AG10803 (cell line): ENCODE results near the gene TMPRSS5.
"Not testable (repeated sequence)": the region's sequence is repeated elsewhere in the genome, so short reads cannot be mapped to it uniquely, and the experiment has no call there.

Experiments
- DNase-seq: peaks from one replicate; pipeline ENCODE4 v3.0.0; 2010; ENCODE audit warnings: low read depth
- H3K4me3 ChIP-seq: 2 replicates; pipeline ENCODE4 v1.5.1; 2011; ENCODE audit warnings: mild to moderate bottlenecking, low read length, control low read depth
- TF ChIP-seq, protein P1 (sequence below): conservative IDR thresholded peaks from 2 replicates; pipeline ENCODE4 v1.5.1; 2011; ENCODE audit warnings: mild to moderate bottlenecking, low read length, control low read depth, inconsistent platforms

TMPRSS5 gene

DNA sequence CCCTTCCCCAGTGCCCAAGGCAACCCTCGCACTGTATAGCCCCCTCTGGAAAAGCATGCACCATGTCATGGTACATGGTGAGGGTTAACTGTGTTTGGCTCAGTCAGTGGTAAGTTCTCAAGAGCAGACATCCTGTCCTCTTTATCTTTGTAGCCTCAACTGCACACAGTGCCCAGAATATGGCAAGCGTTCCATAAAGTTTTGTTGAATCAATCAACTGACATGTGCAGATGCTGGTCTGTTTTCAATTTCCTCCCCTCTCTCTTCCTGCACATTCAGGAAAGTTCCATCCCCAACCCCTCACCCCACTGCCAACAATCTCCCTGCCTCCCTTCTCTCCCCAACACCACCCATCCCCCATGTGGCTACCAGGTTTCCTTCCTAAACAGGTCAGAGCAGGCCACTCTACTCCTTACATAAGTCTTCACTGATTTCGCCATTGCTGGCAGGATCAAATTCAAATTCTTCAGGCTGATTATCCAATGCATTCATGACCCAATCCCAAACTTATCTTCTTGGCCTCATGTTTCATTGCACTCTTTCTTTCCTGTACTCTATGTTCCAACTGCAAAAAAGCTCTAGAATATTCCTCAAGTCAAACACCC is 15.5 kb upstream of the TMPRSS5 start:
- TF ChIP-seq, protein P1, sequence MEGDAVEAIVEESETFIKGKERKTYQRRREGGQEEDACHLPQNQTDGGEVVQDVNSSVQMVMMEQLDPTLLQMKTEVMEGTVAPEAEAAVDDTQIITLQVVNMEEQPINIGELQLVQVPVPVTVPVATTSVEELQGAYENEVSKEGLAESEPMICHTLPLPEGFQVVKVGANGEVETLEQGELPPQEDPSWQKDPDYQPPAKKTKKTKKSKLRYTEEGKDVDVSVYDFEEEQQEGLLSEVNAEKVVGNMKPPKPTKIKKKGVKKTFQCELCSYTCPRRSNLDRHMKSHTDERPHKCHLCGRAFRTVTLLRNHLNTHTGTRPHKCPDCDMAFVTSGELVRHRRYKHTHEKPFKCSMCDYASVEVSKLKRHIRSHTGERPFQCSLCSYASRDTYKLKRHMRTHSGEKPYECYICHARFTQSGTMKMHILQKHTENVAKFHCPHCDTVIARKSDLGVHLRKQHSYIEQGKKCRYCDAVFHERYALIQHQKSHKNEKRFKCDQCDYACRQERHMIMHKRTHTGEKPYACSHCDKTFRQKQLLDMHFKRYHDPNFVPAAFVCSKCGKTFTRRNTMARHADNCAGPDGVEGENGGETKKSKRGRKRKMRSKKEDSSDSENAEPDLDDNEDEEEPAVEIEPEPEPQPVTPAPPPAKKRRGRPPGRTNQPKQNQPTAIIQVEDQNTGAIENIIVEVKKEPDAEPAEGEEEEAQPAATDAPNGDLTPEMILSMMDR = no peak
- peak; percentile 69 for DNase-seq
- no peak overlapping the region for H3K4me3 ChIP-seq

DNA sequence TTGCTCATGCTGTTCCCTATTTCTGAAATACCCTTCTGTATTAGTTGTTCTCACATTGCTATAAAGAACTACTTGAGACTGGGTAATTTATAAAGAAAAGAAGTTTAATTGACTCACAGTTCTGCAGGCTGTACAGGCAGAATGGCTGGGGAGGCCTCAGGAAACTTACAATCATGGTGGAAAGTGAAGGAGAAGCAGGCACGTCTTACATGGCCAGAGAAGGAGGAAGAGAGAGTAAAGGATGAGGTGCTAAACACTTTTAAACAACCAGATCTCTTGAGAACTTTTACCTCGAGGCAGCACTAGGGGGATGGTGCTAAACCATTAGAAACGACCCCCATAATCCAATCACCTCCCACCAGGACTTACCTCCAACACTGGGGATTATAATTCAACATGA is 14.4 kb upstream of the TMPRSS5 start:
- not testable (repeated sequence) for DNase-seq

DNA sequence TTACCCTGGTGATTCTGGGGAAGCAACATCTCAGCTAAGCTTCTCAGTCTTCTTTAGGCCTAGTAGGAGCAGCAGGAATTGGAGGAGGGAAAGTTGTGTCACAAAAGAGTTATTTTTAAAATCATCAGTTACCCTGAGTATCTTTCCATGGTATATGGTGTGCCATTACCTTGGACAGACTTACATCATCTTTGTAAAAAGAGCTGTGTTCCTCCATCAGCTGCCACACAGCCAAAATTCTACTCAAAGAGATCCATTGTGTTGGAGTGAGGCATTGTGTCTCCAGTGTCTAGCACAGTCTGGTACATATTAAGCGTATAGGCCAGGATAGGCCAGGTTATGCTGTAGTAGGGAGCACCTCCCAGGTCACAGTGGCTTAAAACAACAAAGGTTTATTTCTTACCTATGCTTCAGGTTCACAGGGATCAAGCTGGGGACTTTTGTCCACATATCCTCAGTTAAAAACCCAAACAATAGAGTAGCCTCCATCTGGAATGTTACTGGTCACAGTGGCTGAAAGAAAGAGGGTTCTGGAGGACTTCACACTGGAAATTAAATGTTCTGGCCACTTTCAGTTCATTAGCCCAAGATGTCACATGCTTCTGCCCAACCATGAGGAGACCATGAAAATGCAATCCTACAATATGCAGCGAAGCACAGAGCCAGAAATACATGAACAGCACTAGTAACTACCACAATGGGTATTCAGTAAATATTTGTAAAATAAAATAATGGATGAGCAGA is 9.9 kb upstream of the TMPRSS5 start:
- H3K4me3 ChIP-seq = no peak overlapping the region
- TF ChIP-seq, protein P1 = no peak
- DNase-seq = no peak

More for the DNA sequence above, 14.4 kb upstream of the TMPRSS5 start:
- not testable (repeated sequence) for H3K4me3 ChIP-seq

DNA sequence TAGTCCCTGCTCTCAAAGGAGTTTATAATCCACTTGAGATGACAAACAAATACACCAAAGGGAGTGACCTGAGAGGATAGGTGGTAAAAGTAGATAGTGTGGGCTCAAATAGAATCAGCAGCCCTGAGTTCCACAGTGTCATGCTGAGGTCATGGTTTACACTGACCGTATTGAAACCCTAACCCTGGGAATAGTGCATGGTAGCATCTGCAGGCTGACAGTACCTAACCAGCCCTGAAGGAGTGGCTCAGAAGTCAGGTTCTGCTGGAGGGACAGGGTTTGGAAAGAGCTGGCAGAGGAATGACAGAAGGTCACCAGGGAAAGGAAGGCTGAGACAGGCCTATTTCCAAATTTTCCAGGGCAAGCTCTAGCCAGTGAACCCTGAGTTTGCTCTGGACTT is 9.2 kb upstream of the TMPRSS5 start:
- H3K4me3 ChIP-seq = no peak overlapping the region
- TF ChIP-seq, protein P1 = no peak
- DNase-seq = no peak

DNA sequence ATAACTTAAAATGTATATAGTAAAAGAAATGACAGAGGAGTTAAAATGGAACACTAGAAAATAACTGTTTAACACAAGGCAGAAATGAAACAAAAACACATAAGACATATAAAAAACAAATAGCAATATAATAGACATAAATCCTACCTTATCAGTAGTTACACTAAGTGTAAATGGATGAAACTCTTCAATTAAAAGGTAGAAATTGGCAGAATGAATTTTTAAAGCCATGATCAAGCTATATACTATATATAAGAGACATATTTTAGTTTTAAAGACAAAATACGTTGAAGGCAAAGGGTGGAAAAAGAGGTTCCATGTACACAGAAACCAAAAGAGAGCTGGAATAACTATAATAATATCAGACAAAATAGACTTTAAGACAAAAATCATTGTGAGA is 4.9 kb upstream of the TMPRSS5 start:
- H3K4me3 ChIP-seq = no peak overlapping the region
- TF ChIP-seq, protein P1 = no peak
- DNase-seq = no peak

DNA sequence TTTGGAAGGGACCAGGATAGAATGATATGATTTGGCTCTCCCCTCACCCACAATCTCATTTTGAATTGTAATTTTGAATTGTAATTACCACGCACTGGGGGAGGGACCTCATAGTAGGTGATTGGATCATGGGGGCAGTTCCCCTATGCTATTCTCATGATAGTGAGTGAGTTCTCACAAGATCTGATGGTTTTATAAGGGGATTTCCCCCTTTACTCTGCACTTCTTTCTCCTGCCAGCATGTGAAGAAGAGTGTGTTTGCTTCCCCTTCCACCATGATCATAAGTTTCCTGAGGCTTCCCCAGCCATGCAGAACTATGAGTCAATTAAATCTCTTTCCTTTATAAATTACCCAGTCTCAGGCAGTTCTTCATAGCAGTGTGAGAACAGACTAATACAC is 2.6 kb downstream of the TMPRSS5 start:
- not testable (repeated sequence) for DNase-seq, H3K4me3 ChIP-seq

DNA sequence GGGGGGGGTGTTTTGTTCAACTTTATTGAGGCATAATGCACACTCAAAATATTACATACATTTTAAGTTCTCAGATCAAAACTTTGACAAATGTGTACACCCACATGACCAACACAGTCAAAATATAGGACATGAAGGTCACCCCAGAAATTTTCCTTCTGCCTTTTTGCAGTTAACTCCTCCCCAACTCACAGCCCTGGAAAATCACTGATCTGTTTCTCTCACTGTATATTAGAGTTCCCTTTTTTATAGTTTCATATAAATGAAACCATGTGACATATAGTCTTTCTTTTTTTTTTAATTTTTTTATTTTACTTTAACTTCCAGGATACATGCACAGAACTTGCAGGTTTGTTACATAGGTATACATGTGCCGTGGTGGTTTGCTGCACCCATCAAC is 4.6 kb downstream of the TMPRSS5 start:
- DNase-seq = no peak
- no peak overlapping the region for H3K4me3 ChIP-seq
- TF ChIP-seq, protein P1 = no peak

DNA sequence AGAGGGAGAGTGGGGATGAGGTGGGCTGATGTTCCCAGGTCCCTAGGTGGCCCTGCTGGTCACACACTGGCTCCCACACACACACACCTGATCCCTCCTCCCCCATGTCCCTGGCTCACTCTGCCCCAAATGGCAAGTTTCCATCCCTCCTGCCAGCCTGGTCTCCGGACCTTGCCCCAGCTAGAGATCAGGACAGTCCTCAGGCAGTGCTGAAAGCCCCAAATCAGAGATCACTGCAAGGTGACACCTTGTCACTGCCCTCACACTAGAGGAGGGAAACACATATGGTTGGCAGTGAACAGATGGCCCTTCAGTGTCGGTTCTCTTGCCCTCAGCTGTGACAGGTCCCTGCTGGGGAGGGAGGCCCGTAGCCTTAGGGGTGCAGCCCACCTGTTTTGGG is 7.6 kb downstream of the TMPRSS5 start:
- no peak overlapping the region for H3K4me3 ChIP-seq
- DNase-seq = no peak
- TF ChIP-seq, protein P1 = no peak
